GM21526 (cell line): ENCODE measurements around the gene CAPN9.

Experiments used
- ATAC-seq: cut with Tn5 transposase; IDR thresholded peaks from one replicate; pipeline ENCODE4 v1.9.1; 2021; ENCODE audit warnings: moderate library complexity; ENCODE audit not compliant: unreplicated experiment, low FRiP score

CAPN9 gene

GRCh38 chr1:230745071-230745470, 2.1 kb upstream of the CAPN9 start:
- no peak for ATAC-seq

GRCh38 chr1:230746617-230747016, 571 bp upstream of the CAPN9 start:
- ATAC-seq, result no peak

- ATAC-seq, result no peak
Observed at GRCh38 chr1:230747890-230748800, 957 bp downstream of the CAPN9 start.

GRCh38 chr1:230749150-230749549, 2.0 kb downstream of the CAPN9 start:
- no peak for ATAC-seq

- ATAC-seq, result no peak
Observed at GRCh38 chr1:230749635-230750034, 2.4 kb downstream of the CAPN9 start.

- no peak for ATAC-seq
Observed at GRCh38 chr1:230750576-230750975, 3.4 kb downstream of the CAPN9 start.

- no peak for ATAC-seq
Observed at GRCh38 chr1:230750986-230751625, 3.9 kb downstream of the CAPN9 start.

GRCh38 chr1:230752407-230752806, 5.2 kb downstream of the CAPN9 start:
- no peak for ATAC-seq

- no peak for ATAC-seq
Observed at GRCh38 chr1:230753191-230753585, 6.0 kb downstream of the CAPN9 start.

GRCh38 chr1:230753586-230754251, 6.5 kb downstream of the CAPN9 start:
- ATAC-seq, result no peak

GRCh38 chr1:230754796-230755195, 7.6 kb downstream of the CAPN9 start:
- no peak for ATAC-seq

GRCh38 chr1:230757856-230758708, 10.9 kb downstream of the CAPN9 start:
- no peak for ATAC-seq

GRCh38 chr1:230758709-230759368, 11.7 kb downstream of the CAPN9 start:
- no peak for ATAC-seq

- no peak for ATAC-seq
Observed at GRCh38 chr1:230759369-230760065, 12.3 kb downstream of the CAPN9 start.

- no peak for ATAC-seq
Observed at GRCh38 chr1:230760360-230760827, 13.2 kb downstream of the CAPN9 start.

- no peak for ATAC-seq
Observed at GRCh38 chr1:230761443-230762167, 14.4 kb downstream of the CAPN9 start.

GRCh38 chr1:230763927-230764591, 16.9 kb downstream of the CAPN9 start:
- ATAC-seq, result no peak

GRCh38 chr1:230766318-230766717, 19.1 kb downstream of the CAPN9 start:
- ATAC-seq, result no peak
